ENCODE measurements around the gene MUL1. TPM values are rescaled to one million over a fixed set of nuclear protein-coding genes. Genes with fewer than 3 reads are reported as not detected.

The MUL1 gene
- total RNA-seq, 1 experiment from 2014 or later, result 21.9 TPM

DNA sequence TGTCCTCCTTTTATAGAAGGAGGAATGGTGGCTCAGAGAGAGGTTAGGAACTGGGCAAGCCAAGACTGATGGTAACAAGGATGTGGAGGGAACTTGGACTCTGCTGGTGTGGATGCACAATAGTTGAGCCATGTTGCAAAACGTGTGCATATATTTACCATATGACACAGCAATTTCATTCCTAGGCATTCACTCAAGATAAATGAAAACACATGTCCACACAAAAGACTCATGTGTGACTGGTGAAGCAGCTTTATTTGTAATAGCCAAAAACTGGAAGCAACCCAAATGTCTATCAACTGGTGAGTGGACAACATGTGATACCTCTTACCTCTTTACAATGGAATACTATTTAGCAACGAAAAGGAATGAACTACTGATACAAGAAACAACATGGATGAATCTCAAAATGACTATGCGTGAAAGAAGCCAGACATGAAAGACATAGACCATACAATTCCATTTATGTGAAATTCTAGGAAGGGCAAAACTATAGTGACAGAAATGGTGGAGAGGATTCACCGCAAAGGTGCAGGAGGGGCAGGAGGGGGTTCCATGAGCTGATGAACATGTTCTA lies 58.1 kb downstream of the MUL1 start:
- no peak overlapping the region for H3K4me3 Mint-ChIP-seq
- DNase-seq (ENCODE audit: low spot score) (no peak), ATAC-seq (no peak)
- H3K4me1 Mint-ChIP-seq, result peaks cover 15% of the 10 kb centered on the region
- H3K27ac Mint-ChIP-seq, result no peak overlapping the region
- H3K36me3 Mint-ChIP-seq, result no peaks in the 10 kb centered on the region
- TF ChIP-seq STAT6 (CRISPR knock-in tag; conservative IDR thresholded peaks at IDR 0.05; ENCODE audit: low read depth) (no peak), GRHL2 (CRISPR knock-in tag; IDR thresholded peaks at IDR 0.05; ENCODE audit: insufficient replicate concordance, severe bottlenecking) (no peak), E2F5 (CRISPR knock-in tag; IDR thresholded peaks at IDR 0.05) (no peak)
- ChIA-PET POLR2A (no interaction called here), CTCF (no interaction called here)
- H3K9me3 Mint-ChIP-seq, result no peaks in the 10 kb centered on the region
- peaks cover 3% of the 10 kb centered on the region; the same call in 1 of the 2 replicates for H3K27me3 Mint-ChIP-seq (ENCODE audit: low read depth)

Other genes starting within 250 kb of the MUL1 start
- gene VWA5B1, start 217.3 kb downstream of the MUL1 start, total RNA-seq (2021), result 1.1 to 1.5 TPM (median 1.4 TPM) in 3 replicates
- 10.0 to 10.9 TPM (median 10.1 TPM) in 3 replicates for gene CAMK2N1, start 21.9 kb downstream of the MUL1 start, total RNA-seq (2021)
- gene FAM43B, start 44.4 kb upstream of the MUL1 start, total RNA-seq (2021), result 2.9 to 3.1 TPM (median 3.1 TPM) in 3 replicates
- 7.3 to 12.5 TPM (median 7.5 TPM) in 3 replicates for gene CDA, start 80.9 kb upstream of the MUL1 start, total RNA-seq (2021)
- 34.7 to 47.7 TPM (median 35.1 TPM) in 3 replicates for gene PINK1, start 125.3 kb upstream of the MUL1 start, total RNA-seq (2021)
- gene DDOST, start 153.2 kb upstream of the MUL1 start, total RNA-seq (2021), result 299 to 306 TPM (median 300 TPM) in 3 replicates
- gene KIF17, start 209.9 kb upstream of the MUL1 start, total RNA-seq (2021), result 8.1 to 16.1 TPM (median 14.3 TPM) in 3 replicates
- gene SH2D5, start 224.6 kb upstream of the MUL1 start, total RNA-seq (2021), result 13.4 to 17.8 TPM (median 13.8 TPM) in 3 replicates

Measured in WTC11 (cell line).